Smooth muscle cell (in vitro differentiated cells): Measurements from ENCODE around the gene TBC1D30. TPM values are rescaled to one million over a fixed set of nuclear protein-coding genes. Genes with fewer than 3 reads are reported as not detected.

Source experiments
- DNase-seq: peaks from one replicate; lab custom pipeline; 2025; ENCODE audit not compliant: unreplicated experiment; lab: John Stamatoyannopoulos, UW
- H2AFZ ChIP-seq: fragments of 200-600 bp; sonication (generic); 2 replicates; pipeline ENCODE4 v1.6.0; 2016; ENCODE audit warnings: antibody characterized with exemption, low read depth, mild to moderate bottlenecking
- H3F3A ChIP-seq: fragments of 200-600 bp; sonication (generic); 2 replicates; pipeline ENCODE4 v1.6.0; 2017; ENCODE audit warnings: antibody characterized with exemption, low read depth
- H3K27ac ChIP-seq: fragments of 200-600 bp; sonication (generic); 2 replicates; pipeline ENCODE4 v1.5.1; 2016; ENCODE audit warnings: low read depth, mild to moderate bottlenecking
- H3K27me3 ChIP-seq: fragments of 200-600 bp; sonication (generic); 2 replicates; pipeline ENCODE4 v1.6.1; 2016; ENCODE audit warnings: low read depth, mild to moderate bottlenecking
- H3K36me3 ChIP-seq: fragments of 200-600 bp; sonication (generic); 2 replicates; pipeline ENCODE4 v1.5.1; 2016; ENCODE audit warnings: low read depth
- H3K4me1 ChIP-seq: fragments of 200-600 bp; sonication (generic); 2 replicates; pipeline ENCODE4 v1.5.1; 2016; ENCODE audit warnings: low read depth
- H3K4me2 ChIP-seq: fragments of 200-600 bp; sonication (generic); 2 replicates; pipeline ENCODE4 v1.6.0; 2016; ENCODE audit warnings: mild to moderate bottlenecking
- H3K4me3 ChIP-seq: fragments of 200-600 bp; sonication (generic); 2 replicates; pipeline ENCODE4 v1.5.1; 2016; ENCODE audit warnings: mild to moderate bottlenecking
- H3K79me2 ChIP-seq: fragments of 200-600 bp; sonication (generic); 2 replicates; pipeline ENCODE4 v1.6.0; 2016; ENCODE audit warnings: low read depth, mild to moderate bottlenecking
- H3K9ac ChIP-seq: fragments of 200-600 bp; sonication (generic); 2 replicates; pipeline ENCODE4 v1.6.0; 2016; ENCODE audit warnings: low read depth
- H3K9me3 ChIP-seq: fragments of 200-600 bp; sonication (generic); replicated peaks from 2 replicates; pipeline ENCODE4 v1.5.1; 2016; ENCODE audit warnings: low read depth
- H4K20me1 ChIP-seq: fragments of 200-600 bp; sonication (generic); 2 replicates; pipeline ENCODE4 v1.6.0; 2016; ENCODE audit warnings: low read depth
- CTCF ChIP-seq: fragments of 200-600 bp; sonication (generic); IDR thresholded peaks from 2 replicates; pipeline ENCODE4 v1.5.1; 2017; ENCODE audit warnings: borderline replicate concordance, mild to moderate bottlenecking, antibody characterized with exemption; ENCODE audit not compliant: insufficient read depth, poor library complexity, severe bottlenecking
- WGBS: methylation state at CpG from one replicate; pipeline ENCODE4 v1.1.7; 2016; ENCODE audit warnings: low lambda C conversion rate; 5-methylcytosine and 5-hydroxymethylcytosine counted together
- polyA plus RNA-seq: library from polyadenylated mRNA; unstranded; fragments of >200 nt; fragmentation: Nextera tagmentation; extraction: Ambion mirVana; gene quantifications from 2 replicates; pipeline ENCODE4 v1.2.1, GENCODE V29; 2016
- total RNA-seq: library from RNA; depleted of rRNA; stranded (reverse); fragments of >200 nt; gene quantifications from 2 replicates; pipeline ENCODE4 v1.2.3, GENCODE V29; 2014

The TBC1D30 gene
- total and polyA plus RNA-seq, 2 experiments from 2014 or later: 0.67 to 2.3 TPM

- Histone ChIP-seq H3K36me3 (no peaks in the 10 kb centered on the region), H3F3A (no peaks in the 10 kb centered on the region), H3K79me2 (no peaks in the 10 kb centered on the region), H3K4me1 (no peaks in the 10 kb centered on the region), H2AFZ (no peak overlapping the region), H3K9ac (no peak overlapping the region), H3K27ac (no peak overlapping the region), H3K9me3 (peaks cover 3% of the 10 kb centered on the region), H3K4me3 (no peak overlapping the region), H4K20me1 (no peaks in the 10 kb centered on the region), H3K27me3 (peaks cover 42% of the 10 kb centered on the region), H3K4me2 (no peak overlapping the region)
- TF ChIP-seq CTCF: no peak
- WGBS: 82% methylated on average over 5 of the region's 5 CpGs
- DNase-seq: no peak
These were observed 3.3 kb upstream of the TBC1D30 start for GRCh38 chr12:64821116-64821630.

DNA sequence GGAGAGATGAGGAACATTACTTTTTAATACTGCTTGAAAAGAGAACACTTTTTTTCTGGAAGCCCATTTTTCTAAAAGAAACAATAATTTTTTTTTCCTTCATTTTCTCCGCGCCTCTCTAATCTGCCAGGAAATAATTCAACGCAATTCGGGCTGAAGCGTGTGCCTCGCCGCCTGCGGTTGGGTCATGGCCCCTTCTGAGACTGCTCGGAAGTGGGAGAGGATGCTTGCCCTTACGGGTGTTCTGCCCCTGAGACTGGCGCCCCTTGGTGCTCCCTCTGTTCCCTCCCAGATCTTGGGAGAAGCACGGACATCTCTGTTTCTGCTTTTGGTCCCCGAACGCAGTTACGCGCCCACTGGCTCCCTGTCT lies 332 bp upstream of the TBC1D30 start:
- Histone ChIP-seq H3K4me2 (peak overlapping the region; percentile 94), H4K20me1 (no peaks in the 10 kb centered on the region), H3K9me3 (peaks cover 3% of the 10 kb centered on the region), H3K36me3 (no peaks in the 10 kb centered on the region), H3F3A (no peaks in the 10 kb centered on the region), H3K79me2 (no peaks in the 10 kb centered on the region), H3K4me1 (no peaks in the 10 kb centered on the region), H3K27ac (no peak overlapping the region), H3K27me3 (peaks cover 71% of the 10 kb centered on the region), H2AFZ (peak overlapping the region; percentile 55), H3K4me3 (peak overlapping the region; percentile 55), H3K9ac (no peak overlapping the region)
- TF ChIP-seq CTCF: no peak
- DNase-seq: no peak
- WGBS: 10% methylated on average over 12 of the region's 16 CpGs

DNA sequence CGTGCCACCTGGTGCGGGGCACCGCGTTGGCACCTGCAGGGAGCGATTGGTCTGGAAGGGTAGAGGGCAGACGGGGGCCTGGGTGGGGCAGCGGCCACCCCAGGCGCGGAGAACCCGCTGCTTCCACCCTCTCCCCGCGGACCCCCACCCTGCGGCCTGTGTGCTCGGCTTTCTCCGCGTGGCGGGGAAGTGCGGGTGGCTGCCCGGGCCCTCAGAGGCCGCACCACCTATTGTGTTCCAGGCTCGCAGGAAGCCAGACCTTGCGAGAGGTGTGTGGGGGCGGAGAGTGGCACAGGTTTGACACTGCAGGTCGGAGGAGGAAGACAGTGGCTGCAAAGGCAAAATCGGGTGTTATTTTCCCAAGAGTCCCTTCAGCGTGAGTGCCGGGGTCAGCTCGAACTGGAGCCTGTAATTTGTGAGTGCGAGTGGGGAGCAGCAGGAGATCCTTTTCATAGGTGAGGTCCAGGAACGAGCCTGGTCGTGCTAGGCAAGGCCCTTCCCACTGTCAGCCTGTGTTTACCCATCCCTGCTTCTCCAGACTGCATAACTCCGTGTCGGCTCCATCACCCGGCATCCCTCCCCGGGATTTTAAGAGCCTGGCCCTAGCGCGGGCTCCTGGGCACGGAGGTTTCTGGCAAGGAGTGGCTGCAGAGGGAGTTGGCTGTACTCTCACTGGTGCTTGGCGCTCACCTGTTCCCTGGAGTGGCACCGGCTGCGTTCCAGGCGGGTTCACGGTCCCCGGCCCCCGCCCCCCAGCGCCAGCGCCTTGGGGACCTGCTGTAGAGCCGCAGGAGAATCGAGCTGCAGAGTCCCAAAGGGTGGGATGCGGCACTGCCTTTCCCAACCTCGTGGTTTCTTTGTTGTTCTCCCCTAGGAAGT lies 935 bp downstream of the TBC1D30 start:
- no peaks in the 10 kb centered on the region for H4K20me1 ChIP-seq
- H3K36me3 ChIP-seq: no peaks in the 10 kb centered on the region
- peak overlapping the region; percentile 55 for H3K4me3 ChIP-seq
- H3F3A ChIP-seq: no peaks in the 10 kb centered on the region
- no peak overlapping the region for H2AFZ ChIP-seq
- H3K27ac ChIP-seq: no peak overlapping the region
- TF ChIP-seq CTCF: no peak
- H3K27me3 ChIP-seq: peaks cover 82% of the 10 kb centered on the region
- H3K9ac ChIP-seq: no peak overlapping the region
- H3K4me1 ChIP-seq: no peaks in the 10 kb centered on the region
- peak overlapping the region; percentile 94 for H3K4me2 ChIP-seq
- H3K9me3 ChIP-seq: peaks cover 3% of the 10 kb centered on the region
- WGBS: 6% methylated on average over 50 of the region's 51 CpGs
- no peaks in the 10 kb centered on the region for H3K79me2 ChIP-seq
- DNase-seq: no peak
